ENCODE measurements around the gene AXIN2.
"Not testable (repeated sequence)": the region's sequence is repeated elsewhere in the genome, so short reads cannot be mapped to it uniquely, and the experiment has no call there.

Gene AXIN2

DNA sequence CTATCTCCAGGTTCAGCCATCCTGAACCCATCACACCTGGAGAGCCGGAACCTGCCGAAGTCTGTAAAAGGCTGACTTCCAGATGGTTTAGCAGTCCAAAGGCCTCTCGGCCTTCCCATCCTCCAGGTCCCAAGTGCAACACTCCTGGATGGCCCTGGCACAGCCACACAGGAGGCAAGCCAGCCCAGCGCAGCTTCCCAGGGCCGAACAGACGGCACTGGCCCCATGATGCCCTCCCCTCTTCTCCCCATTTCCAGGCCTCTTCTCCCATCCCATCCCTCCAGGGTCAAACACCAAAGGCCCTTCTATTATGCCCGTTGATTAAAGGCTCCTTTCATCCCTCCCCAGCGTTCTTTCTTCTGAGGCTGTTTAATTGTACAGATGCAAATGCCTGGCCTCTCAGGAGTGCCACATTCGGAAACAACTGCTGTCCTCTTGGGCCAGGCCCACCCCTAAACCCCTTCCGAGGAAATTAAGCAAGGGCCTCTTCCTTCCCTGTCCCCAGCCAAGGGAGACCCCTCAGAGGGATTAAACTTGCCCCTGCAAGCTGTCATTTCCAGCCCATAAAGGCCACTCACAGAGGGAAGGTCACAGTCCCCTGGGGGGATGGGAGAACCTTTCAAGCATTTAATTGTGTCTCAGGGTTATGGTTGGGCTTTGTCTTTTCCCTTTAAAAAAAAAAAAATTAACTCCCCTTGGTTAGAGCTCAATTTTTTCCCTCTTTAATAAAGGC, 30.8 kb downstream of the AXIN2 start:
- no peak for DNase-seq (ENCODE audit: extremely low read depth, insufficient read length)
- Histone ChIP-seq H3K4me3 (replicated peaks; ENCODE audit: low read depth, low read length) (no peak overlapping the region), H3K36me3 (ENCODE audit: control insufficient read depth, insufficient read depth, low read length) (no peaks in the 10 kb centered on the region; the same call in none of the 2 replicates), H3K27me3 (replicated peaks; ENCODE audit: control insufficient read depth, insufficient read depth, low read length) (no peaks in the 10 kb centered on the region)
- TF ChIP-seq, protein P1, sequence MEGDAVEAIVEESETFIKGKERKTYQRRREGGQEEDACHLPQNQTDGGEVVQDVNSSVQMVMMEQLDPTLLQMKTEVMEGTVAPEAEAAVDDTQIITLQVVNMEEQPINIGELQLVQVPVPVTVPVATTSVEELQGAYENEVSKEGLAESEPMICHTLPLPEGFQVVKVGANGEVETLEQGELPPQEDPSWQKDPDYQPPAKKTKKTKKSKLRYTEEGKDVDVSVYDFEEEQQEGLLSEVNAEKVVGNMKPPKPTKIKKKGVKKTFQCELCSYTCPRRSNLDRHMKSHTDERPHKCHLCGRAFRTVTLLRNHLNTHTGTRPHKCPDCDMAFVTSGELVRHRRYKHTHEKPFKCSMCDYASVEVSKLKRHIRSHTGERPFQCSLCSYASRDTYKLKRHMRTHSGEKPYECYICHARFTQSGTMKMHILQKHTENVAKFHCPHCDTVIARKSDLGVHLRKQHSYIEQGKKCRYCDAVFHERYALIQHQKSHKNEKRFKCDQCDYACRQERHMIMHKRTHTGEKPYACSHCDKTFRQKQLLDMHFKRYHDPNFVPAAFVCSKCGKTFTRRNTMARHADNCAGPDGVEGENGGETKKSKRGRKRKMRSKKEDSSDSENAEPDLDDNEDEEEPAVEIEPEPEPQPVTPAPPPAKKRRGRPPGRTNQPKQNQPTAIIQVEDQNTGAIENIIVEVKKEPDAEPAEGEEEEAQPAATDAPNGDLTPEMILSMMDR (IDR thresholded peaks at IDR 0.05; ENCODE audit: insufficient read depth, low read length, poor library complexity, severe bottlenecking), result no peak

DNA sequence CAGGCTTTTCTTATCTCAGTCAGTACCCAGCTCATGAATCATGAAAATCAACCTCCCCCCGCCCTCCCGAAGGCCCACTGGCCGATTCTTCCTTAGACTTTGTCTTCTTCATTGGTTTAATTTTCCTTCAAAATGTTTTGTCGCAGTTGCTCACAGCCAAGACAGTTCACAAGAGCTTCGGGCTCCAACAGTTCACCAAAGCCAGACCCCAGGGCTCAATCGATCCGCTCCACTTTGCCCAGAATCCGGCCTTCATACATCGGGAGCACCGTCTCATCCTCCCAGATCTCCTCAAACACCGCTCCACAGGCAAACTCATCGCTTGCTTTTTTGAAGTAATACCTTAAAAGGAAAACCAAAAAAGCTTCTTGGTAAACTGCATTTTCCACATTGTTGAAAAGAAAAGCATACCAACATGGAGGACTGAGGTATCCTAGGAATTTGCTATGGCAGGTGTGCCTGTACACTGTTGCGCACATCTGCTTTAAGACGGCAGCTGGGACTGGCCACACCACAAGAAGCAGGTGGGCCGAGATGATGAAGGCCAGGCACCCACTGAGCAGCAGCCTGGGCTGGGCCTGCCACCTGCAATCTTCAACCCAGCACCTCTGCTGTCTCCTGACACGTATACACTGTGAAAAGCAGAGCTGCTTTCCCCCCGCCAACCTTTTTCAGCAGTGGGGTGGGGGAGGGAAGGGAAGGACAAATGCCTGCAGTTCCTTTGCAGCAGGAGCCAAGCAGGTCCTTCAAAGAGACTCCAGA, 31.5 kb downstream of the AXIN2 start:
- TF ChIP-seq, protein P1 (IDR thresholded peaks at IDR 0.05; ENCODE audit: insufficient read depth, low read length, poor library complexity, severe bottlenecking), result no peak
- no peak for DNase-seq (ENCODE audit: extremely low read depth, insufficient read length)
- no peaks in the 10 kb centered on the region for H3K27me3 ChIP-seq (replicated peaks; ENCODE audit: control insufficient read depth, insufficient read depth, low read length)
- H3K36me3 ChIP-seq (ENCODE audit: control insufficient read depth, insufficient read depth, low read length), result no peaks in the 10 kb centered on the region; the same call in none of the 2 replicates
- no peak overlapping the region for H3K4me3 ChIP-seq (replicated peaks; ENCODE audit: low read depth, low read length)

DNA sequence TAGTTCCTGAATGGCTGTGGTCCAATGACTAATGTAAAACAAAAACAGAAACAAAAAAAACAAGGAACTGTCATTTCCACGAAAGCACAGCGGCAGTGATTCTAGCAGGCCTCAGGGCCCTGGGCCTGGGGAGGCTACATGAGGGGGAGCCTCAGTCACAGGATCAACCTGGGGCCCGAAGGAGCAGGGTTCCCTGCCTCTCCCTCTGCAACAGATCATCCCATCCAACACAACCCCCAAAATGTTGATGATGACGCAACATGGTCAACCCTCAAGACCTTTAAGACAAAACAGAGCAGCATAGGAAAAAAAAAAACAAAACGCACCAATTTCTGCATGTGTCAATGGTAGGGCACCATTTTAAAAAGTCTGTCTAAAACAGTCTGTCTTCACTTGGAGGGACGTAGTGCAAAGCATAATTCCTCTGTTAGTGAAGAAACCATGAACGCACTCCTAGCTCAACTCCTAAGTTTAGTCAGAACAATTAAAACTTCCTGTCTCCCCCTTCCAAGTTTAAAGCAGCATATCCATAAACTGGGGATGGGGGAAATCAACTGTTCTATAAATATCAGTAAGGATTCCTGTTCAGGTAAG, 32.3 kb downstream of the AXIN2 start:
- TF ChIP-seq, protein P1 (IDR thresholded peaks at IDR 0.05; ENCODE audit: insufficient read depth, low read length, poor library complexity, severe bottlenecking), result no peak
- no peak for DNase-seq (ENCODE audit: extremely low read depth, insufficient read length)
- H3K4me3 ChIP-seq (replicated peaks; ENCODE audit: low read depth, low read length), result no peak overlapping the region
- no peaks in the 10 kb centered on the region for H3K27me3 ChIP-seq (replicated peaks; ENCODE audit: control insufficient read depth, insufficient read depth, low read length)
- H3K36me3 ChIP-seq (ENCODE audit: control insufficient read depth, insufficient read depth, low read length), result no peaks in the 10 kb centered on the region; the same call in none of the 2 replicates

DNA sequence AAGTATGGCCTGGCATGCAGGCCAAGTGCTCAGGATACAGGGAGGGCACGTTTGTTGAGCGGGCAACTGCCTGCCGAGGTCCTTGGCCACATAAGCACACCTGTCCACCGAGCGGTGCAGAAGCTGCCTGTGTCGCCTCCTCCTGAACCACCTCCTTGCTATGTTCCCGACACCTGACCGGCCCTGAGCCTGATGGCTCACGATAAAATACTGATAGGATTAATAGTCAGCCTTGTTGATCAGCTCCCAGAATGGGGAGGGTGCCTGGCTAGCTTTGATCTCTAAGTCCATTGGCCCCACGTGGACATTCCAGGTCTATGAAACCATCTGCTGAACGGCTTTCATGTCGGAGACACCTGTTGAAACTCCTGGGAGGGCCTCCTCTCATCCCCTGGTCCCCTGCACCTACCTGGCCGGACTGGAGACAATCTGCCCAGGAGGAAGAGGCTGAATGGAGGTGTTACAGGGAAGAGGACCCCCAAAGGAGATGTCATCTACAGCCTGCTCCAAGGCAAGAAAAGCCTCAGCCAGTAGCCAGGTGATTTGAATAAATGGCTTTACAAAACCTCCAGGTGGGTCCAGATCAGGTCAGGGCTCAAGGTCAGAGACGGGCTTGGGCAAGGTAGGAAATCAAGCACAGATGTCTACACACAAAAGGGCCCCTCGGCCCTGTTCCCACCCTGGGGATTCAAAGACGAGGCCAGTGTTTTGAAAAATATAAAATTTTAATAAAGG, 33.4 kb downstream of the AXIN2 start:
- no peak overlapping the region for H3K4me3 ChIP-seq (replicated peaks; ENCODE audit: low read depth, low read length)
- H3K36me3 ChIP-seq (ENCODE audit: control insufficient read depth, insufficient read depth, low read length), result no peaks in the 10 kb centered on the region; the same call in 1 of the 2 replicates
- H3K27me3 ChIP-seq (replicated peaks; ENCODE audit: control insufficient read depth, insufficient read depth, low read length), result no peaks in the 10 kb centered on the region
- DNase-seq (ENCODE audit: extremely low read depth, insufficient read length), result no peak
- TF ChIP-seq, protein P1 (IDR thresholded peaks at IDR 0.05; ENCODE audit: insufficient read depth, low read length, poor library complexity, severe bottlenecking), result no peak

DNA sequence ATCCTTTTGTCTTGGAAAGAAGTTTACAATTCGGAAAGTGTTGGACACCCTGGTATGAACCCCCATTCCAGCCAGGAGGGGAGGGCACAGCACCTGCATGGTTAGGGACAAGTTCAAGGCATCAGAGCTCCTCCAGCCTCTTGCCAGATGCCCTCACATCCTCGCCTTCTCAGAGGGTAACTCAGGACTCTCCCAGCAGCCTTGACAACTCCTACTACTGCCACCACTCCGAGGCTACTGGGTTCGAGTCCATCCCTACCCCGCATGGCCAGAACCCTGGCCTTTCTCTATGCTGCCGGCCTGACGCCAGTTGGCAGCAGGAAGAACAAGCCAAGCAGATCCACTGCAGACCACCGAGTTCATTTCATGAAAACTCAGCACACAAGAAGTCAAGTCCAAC, 34.1 kb downstream of the AXIN2 start:
- no peak for DNase-seq (ENCODE audit: extremely low read depth, insufficient read length)
- no peak overlapping the region for H3K4me3 ChIP-seq (replicated peaks; ENCODE audit: low read depth, low read length)
- no peaks in the 10 kb centered on the region for H3K27me3 ChIP-seq (replicated peaks; ENCODE audit: control insufficient read depth, insufficient read depth, low read length)
- no peaks in the 10 kb centered on the region; the same call in 1 of the 2 replicates for H3K36me3 ChIP-seq (ENCODE audit: control insufficient read depth, insufficient read depth, low read length)
- TF ChIP-seq, protein P1 (IDR thresholded peaks at IDR 0.05; ENCODE audit: insufficient read depth, low read length, poor library complexity, severe bottlenecking), result no peak

DNA sequence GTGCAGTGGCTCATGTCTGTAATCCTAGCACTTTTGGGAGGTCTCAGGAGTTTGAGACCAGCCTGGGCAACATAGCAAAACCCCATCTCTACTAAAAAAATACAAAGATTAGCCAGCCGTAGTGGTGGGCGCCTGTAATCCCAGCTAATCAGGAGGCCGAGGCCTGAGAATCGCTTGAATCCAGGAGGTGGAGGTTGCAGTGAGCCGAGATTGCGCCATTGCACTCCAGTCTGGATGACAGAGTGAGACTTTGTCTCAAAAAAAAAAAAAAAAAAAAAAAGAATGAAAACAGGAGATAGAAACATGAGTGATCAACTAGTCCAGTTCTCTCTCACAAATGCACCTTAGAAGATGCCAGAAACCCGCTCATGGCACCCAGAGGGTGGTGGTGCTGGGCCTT, 34.6 kb downstream of the AXIN2 start:
- H3K4me3 ChIP-seq (replicated peaks; ENCODE audit: low read depth, low read length); H3K36me3 ChIP-seq (ENCODE audit: control insufficient read depth, insufficient read depth, low read length); H3K27me3 ChIP-seq (replicated peaks; ENCODE audit: control insufficient read depth, insufficient read depth, low read length); DNase-seq (ENCODE audit: extremely low read depth, insufficient read length): not testable (repeated sequence)

Data from GM06990 (cell line).